ENCODE measurements around the gene KRTAP23-1. TPM values are rescaled to one million over a fixed set of nuclear protein-coding genes. Genes with fewer than 3 reads are reported as not detected.

The KRTAP23-1 gene
- total and polyA plus RNA-seq, 10 of the 15 experiments (the other 5 are each of a cell fraction or from before 2014, with no cell fraction given) = not detected

DNA sequence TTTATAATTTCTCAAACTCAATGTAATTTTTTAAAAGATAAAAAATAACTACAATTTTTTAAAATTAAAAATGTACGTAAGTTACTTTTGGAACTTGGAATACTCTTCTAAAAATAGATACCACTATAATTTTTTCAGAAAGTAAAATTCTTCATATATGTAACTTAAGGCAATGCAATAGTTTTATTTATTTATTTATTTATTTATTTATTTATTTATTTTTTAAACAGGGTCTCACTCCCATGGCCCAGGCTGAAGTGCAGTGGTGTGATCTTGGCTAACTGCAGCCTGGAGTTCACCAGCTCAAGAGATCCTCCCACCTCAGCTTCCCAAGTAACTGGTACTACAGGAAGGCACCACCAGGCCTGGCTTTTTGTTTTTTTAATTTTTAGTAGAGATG, 3.1 kb upstream of the KRTAP23-1 start (continued):
- TF ChIP-seq EED (IDR thresholded peaks at IDR 0.05; ENCODE audit: low read depth) = no peak
- no peak for TF ChIP-seq SUPT20H (IDR thresholded peaks at IDR 0.05; ENCODE audit: borderline replicate concordance, control insufficient read depth, low read depth, low read length)
- TF ChIP-seq CHD1 (IDR thresholded peaks at IDR 0.05; ENCODE audit: low read depth, low read length) = no peak
- TF ChIP-seq, protein P1, sequence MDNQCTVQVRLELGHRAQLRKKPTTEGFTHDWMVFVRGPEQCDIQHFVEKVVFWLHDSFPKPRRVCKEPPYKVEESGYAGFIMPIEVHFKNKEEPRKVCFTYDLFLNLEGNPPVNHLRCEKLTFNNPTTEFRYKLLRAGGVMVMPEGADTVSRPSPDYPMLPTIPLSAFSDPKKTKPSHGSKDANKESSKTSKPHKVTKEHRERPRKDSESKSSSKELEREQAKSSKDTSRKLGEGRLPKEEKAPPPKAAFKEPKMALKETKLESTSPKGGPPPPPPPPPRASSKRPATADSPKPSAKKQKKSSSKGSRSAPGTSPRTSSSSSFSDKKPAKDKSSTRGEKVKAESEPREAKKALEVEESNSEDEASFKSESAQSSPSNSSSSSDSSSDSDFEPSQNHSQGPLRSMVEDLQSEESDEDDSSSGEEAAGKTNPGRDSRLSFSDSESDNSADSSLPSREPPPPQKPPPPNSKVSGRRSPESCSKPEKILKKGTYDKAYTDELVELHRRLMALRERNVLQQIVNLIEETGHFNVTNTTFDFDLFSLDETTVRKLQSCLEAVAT (IDR thresholded peaks at IDR 0.05) = no peak
- TF ChIP-seq, protein P2, sequence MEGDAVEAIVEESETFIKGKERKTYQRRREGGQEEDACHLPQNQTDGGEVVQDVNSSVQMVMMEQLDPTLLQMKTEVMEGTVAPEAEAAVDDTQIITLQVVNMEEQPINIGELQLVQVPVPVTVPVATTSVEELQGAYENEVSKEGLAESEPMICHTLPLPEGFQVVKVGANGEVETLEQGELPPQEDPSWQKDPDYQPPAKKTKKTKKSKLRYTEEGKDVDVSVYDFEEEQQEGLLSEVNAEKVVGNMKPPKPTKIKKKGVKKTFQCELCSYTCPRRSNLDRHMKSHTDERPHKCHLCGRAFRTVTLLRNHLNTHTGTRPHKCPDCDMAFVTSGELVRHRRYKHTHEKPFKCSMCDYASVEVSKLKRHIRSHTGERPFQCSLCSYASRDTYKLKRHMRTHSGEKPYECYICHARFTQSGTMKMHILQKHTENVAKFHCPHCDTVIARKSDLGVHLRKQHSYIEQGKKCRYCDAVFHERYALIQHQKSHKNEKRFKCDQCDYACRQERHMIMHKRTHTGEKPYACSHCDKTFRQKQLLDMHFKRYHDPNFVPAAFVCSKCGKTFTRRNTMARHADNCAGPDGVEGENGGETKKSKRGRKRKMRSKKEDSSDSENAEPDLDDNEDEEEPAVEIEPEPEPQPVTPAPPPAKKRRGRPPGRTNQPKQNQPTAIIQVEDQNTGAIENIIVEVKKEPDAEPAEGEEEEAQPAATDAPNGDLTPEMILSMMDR (IDR thresholded peaks at IDR 0.05 in 2 of 3, conservative IDR thresholded peaks at IDR 0.05 in 1 of 3; ENCODE audit: control insufficient read depth in 2 of 3, extremely low read depth in 1 of 3, insufficient read depth in 1 of 3, low read depth in 3 of 3, low read length in 3 of 3) = no peak
- no peak for TF ChIP-seq ZBED1 (IDR thresholded peaks at IDR 0.05; ENCODE audit: borderline replicate concordance)
- TF ChIP-seq NFIC (IDR thresholded peaks at IDR 0.05; ENCODE audit: low read depth, low read length) = no peak
- TF ChIP-seq, protein P3, sequence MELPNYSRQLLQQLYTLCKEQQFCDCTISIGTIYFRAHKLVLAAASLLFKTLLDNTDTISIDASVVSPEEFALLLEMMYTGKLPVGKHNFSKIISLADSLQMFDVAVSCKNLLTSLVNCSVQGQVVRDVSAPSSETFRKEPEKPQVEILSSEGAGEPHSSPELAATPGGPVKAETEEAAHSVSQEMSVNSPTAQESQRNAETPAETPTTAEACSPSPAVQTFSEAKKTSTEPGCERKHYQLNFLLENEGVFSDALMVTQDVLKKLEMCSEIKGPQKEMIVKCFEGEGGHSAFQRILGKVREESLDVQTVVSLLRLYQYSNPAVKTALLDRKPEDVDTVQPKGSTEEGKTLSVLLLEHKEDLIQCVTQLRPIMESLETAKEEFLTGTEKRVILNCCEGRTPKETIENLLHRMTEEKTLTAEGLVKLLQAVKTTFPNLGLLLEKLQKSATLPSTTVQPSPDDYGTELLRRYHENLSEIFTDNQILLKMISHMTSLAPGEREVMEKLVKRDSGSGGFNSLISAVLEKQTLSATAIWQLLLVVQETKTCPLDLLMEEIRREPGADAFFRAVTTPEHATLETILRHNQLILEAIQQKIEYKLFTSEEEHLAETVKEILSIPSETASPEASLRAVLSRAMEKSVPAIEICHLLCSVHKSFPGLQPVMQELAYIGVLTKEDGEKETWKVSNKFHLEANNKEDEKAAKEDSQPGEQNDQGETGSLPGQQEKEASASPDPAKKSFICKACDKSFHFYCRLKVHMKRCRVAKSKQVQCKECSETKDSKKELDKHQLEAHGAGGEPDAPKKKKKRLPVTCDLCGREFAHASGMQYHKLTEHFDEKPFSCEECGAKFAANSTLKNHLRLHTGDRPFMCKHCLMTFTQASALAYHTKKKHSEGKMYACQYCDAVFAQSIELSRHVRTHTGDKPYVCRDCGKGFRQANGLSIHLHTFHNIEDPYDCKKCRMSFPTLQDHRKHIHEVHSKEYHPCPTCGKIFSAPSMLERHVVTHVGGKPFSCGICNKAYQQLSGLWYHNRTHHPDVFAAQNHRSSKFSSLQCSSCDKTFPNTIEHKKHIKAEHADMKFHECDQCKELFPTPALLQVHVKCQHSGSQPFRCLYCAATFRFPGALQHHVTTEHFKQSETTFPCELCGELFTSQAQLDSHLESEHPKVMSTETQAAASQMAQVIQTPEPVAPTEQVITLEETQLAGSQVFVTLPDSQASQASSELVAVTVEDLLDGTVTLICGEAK (IDR thresholded peaks at IDR 0.05; ENCODE audit: borderline replicate concordance) = no peak
- no peak for TF ChIP-seq CREB1 (IDR thresholded peaks at IDR 0.05; ENCODE audit: low read depth)
- TF ChIP-seq WRNIP1 (IDR thresholded peaks at IDR 0.05; ENCODE audit: borderline replicate concordance, low read depth, low read length) = no peak
- TF ChIP-seq JUND (IDR thresholded peaks at IDR 0.05; ENCODE audit: low read depth, low read length) = no peak
